T-helper 17 cell (primary cell): ENCODE results near the gene ADIPOR2. TPM values are rescaled to one million over a fixed set of nuclear protein-coding genes. Genes with fewer than 3 reads are reported as not detected.
"Not testable (repeated sequence)": the region's sequence is repeated elsewhere in the genome, so short reads cannot be mapped to it uniquely, and the experiment has no call there.

ENCODE experiments used
- ATAC-seq: fragments of 150-1000 bp; cut with Tn5 transposase; 2 replicates; pipeline ENCODE4 v1.10.0; 2021; ENCODE audit warnings: mild to moderate bottlenecking, moderate library complexity
- DNase-seq, 3 donors: peaks; one replicate each; pipeline versions ENCODE4 v3.0.0 to v3.0.0-alpha.2; 2020 to 2021
- H3K9me3 ChIP-seq: one replicate; pipeline ENCODE4 v1.7.0; 2013; ENCODE audit warnings: low read length, mild to moderate bottlenecking; ENCODE audit not compliant: control insufficient read depth, poor library complexity, severe bottlenecking
- H3K27ac Mint-ChIP-seq: one replicate; pipeline ENCODE4 v1.8.0; 2022; ENCODE audit warnings: mild to moderate bottlenecking, moderate library complexity, mixed read lengths
- H3K27me3 Mint-ChIP-seq: one replicate; pipeline ENCODE4 v1.8.0; 2022; ENCODE audit warnings: mixed read lengths
- H3K36me3 Mint-ChIP-seq: one replicate; pipeline ENCODE4 v1.8.0; 2022; ENCODE audit warnings: low read depth, mixed read lengths
- H3K4me1 Mint-ChIP-seq: one replicate; pipeline ENCODE4 v1.8.0; 2022; ENCODE audit warnings: mild to moderate bottlenecking, mixed read lengths
- H3K4me3 Mint-ChIP-seq: one replicate; pipeline ENCODE4 v1.8.0; 2022; ENCODE audit warnings: mild to moderate bottlenecking, moderate library complexity, mixed read lengths
- total RNA-seq, 4 donors: library from RNA in 2 of 4; stranded (reverse) in 2 of 4; gene quantifications; one replicate each; pipeline ENCODE4 v1.2.3 and lab custom pipeline; 2022 to 2026

The ADIPOR2 gene
- total RNA-seq, 2 donors from 2014 or later = 17.1 to 23.5 TPM

- no peaks in the 10 kb centered on the region for H3K27me3 Mint-ChIP-seq
- no peaks in the 10 kb centered on the region for H3K36me3 Mint-ChIP-seq
- peak overlapping the region; percentile 4 for H3K27ac Mint-ChIP-seq
- H3K9me3 ChIP-seq = no peaks in the 10 kb centered on the region
- peaks cover 26% of the 10 kb centered on the region for H3K4me1 Mint-ChIP-seq
- no peak overlapping the region for H3K4me3 Mint-ChIP-seq
- no peak for DNase-seq
- ATAC-seq = no peak
These were observed 25.5 kb downstream of the ADIPOR2 start for GRCh38 chr12:1716215-1716862.

- no peak overlapping the region for H3K4me3 Mint-ChIP-seq
- no peak for ATAC-seq
- H3K4me1 Mint-ChIP-seq = peaks cover 26% of the 10 kb centered on the region
- no peaks in the 10 kb centered on the region for H3K36me3 Mint-ChIP-seq
- no peak overlapping the region for H3K27ac Mint-ChIP-seq
- H3K9me3 ChIP-seq = no peaks in the 10 kb centered on the region
- no peak for DNase-seq
- H3K27me3 Mint-ChIP-seq = no peaks in the 10 kb centered on the region
These were observed 26.0 kb downstream of the ADIPOR2 start for GRCh38 chr12:1716911-1717310.

DNA sequence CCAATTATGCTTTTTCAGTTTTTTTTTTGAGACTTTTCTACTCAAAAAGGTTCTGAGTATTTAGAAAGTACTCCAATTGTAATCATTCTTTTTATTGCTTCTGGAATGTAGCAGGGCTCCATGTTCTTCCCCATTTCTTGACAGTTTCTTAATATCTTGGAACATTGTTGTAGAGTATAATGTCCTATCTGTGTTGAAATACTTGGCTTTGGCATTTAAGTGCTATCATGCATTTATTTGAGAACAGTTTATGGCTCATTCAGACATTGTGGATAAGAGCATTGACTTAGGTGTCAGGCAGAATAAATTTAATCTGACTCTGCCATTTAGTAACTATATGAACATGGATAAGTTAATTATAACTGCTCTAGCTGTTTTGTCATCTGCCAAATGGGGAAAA, 28.3 kb downstream of the ADIPOR2 start:
- H3K9me3 ChIP-seq = no peaks in the 10 kb centered on the region
- no peak overlapping the region for H3K4me3 Mint-ChIP-seq
- DNase-seq = no peak
- H3K4me1 Mint-ChIP-seq = peaks cover 30% of the 10 kb centered on the region
- ATAC-seq = no peak
- no peaks in the 10 kb centered on the region for H3K36me3 Mint-ChIP-seq
- H3K27ac Mint-ChIP-seq = no peak overlapping the region
- no peaks in the 10 kb centered on the region for H3K27me3 Mint-ChIP-seq

- Mint-ChIP-seq H3K27ac (no peak overlapping the region), H3K36me3 (no peaks in the 10 kb centered on the region), H3K4me3 (no peak overlapping the region), H3K27me3 (no peaks in the 10 kb centered on the region), H3K4me1 (peaks cover 33% of the 10 kb centered on the region)
- ATAC-seq (no peak), DNase-seq (no peak)
- H3K9me3 ChIP-seq = no peaks in the 10 kb centered on the region
These were observed 29.6 kb downstream of the ADIPOR2 start for GRCh38 chr12:1720494-1720893.

GRCh38 chr12:1723721-1724120, 32.9 kb downstream of the ADIPOR2 start:
- no peak for ATAC-seq
- H3K4me1 Mint-ChIP-seq = peaks cover 29% of the 10 kb centered on the region
- no peaks in the 10 kb centered on the region for H3K36me3 Mint-ChIP-seq
- no peak overlapping the region for H3K4me3 Mint-ChIP-seq
- no peak overlapping the region for H3K27ac Mint-ChIP-seq
- no peaks in the 10 kb centered on the region for H3K9me3 ChIP-seq
- DNase-seq = no peak
- H3K27me3 Mint-ChIP-seq = no peaks in the 10 kb centered on the region

DNA sequence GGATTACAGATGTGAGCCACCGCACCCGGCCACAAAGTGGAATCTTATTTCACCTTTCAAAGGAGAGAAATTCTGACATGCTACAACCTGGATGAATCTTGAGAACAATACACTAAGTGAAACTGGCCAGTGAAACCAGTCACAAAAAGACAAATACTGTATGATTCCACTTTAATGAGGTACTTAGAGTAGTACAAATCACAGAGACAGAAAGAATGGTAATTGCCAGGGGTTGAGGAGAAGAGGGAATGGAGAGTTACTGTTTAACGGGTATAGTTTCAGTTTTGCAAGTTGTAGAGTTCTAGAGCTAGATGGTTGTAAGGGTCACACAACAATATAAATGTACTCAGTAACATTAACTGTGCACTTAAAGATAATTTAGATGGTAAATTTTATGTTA, 33.4 kb downstream of the ADIPOR2 start:
- Mint-ChIP-seq H3K27me3 (no peaks in the 10 kb centered on the region), H3K4me1 (peaks cover 27% of the 10 kb centered on the region), H3K27ac (no peak overlapping the region), H3K4me3 (no peak overlapping the region), H3K36me3 (no peaks in the 10 kb centered on the region)
- H3K9me3 ChIP-seq = no peaks in the 10 kb centered on the region
- no peak for ATAC-seq
- no peak for DNase-seq

DNA sequence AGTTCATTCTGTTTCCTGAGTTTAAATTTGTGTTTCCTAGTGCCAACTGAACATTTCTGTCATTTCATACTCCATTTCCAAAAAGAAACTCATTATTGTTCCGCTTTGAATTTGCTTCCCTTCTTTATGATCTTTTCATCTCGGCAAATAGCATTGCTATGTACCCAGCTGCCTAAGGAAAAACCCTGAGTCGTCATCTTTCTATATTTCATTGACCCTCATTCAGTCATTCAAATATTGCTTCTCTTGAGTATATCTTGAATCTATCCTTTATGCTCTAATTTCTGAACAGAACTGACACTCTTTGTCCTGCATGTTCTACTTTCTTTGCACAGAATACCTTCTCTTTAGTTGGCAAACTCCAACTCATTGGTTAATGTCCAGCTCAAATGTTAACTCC, 35.9 kb downstream of the ADIPOR2 start:
- Mint-ChIP-seq H3K4me3 (no peak overlapping the region), H3K27me3 (no peaks in the 10 kb centered on the region), H3K4me1 (peaks cover 18% of the 10 kb centered on the region), H3K36me3 (no peaks in the 10 kb centered on the region), H3K27ac (no peak overlapping the region)
- ATAC-seq (no peak), DNase-seq (no peak)
- H3K9me3 ChIP-seq = no peaks in the 10 kb centered on the region

- ATAC-seq (no peak), DNase-seq (no peak)
- H3K9me3 ChIP-seq = no peaks in the 10 kb centered on the region
- H3K27me3 Mint-ChIP-seq = no peaks in the 10 kb centered on the region
- no peak overlapping the region for H3K4me3 Mint-ChIP-seq
- H3K27ac Mint-ChIP-seq = no peak overlapping the region
- no peaks in the 10 kb centered on the region for H3K36me3 Mint-ChIP-seq
- peaks cover 15% of the 10 kb centered on the region for H3K4me1 Mint-ChIP-seq
These were observed 38.0 kb downstream of the ADIPOR2 start for GRCh38 chr12:1728824-1729223.

DNA sequence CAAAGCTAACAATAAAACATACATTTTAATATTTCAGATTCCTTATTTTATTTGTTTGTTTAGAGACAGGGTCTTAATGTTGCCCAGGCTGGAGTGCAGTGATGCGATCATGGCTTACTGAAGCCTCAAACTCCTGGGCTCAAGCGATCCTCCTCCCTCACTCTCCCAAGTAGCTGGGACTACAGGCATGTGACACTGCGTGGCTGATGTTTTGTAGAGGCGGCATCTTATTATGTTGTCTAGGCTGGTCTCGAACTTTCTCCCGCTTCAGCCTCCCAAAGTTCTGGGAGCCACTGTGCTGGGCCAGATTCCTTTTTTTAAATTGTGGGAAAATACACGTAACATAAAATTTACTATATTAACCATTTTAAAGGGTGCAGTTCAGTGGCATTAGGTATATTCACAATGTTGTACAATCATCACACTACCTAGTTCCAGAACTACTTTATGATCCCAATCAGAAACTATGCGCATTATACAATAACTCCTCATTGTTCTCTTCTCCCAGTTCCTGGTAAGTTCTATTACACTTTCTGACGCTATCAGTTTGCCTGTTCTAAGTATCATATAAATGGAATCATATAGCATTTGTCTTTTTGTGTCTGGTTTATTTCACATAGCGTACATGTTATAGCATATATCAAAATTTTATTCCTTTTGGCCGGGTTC, 40.3 kb downstream of the ADIPOR2 start:
- H3K9me3 ChIP-seq = no peaks in the 10 kb centered on the region
- DNase-seq = no peak
- H3K36me3 Mint-ChIP-seq = no peaks in the 10 kb centered on the region
- no peak for ATAC-seq
- peaks cover 9% of the 10 kb centered on the region for H3K4me1 Mint-ChIP-seq
- no peak overlapping the region for H3K4me3 Mint-ChIP-seq
- no peaks in the 10 kb centered on the region for H3K27me3 Mint-ChIP-seq
- no peak overlapping the region for H3K27ac Mint-ChIP-seq

- not testable (repeated sequence) for H3K27ac Mint-ChIP-seq, H3K4me3 Mint-ChIP-seq, H3K27me3 Mint-ChIP-seq, H3K9me3 ChIP-seq, H3K36me3 Mint-ChIP-seq, ATAC-seq, DNase-seq
- peaks cover 13% of the 10 kb centered on the region for H3K4me1 Mint-ChIP-seq
These were observed 40.8 kb downstream of the ADIPOR2 start for GRCh38 chr12:1731688-1732078.

DNA sequence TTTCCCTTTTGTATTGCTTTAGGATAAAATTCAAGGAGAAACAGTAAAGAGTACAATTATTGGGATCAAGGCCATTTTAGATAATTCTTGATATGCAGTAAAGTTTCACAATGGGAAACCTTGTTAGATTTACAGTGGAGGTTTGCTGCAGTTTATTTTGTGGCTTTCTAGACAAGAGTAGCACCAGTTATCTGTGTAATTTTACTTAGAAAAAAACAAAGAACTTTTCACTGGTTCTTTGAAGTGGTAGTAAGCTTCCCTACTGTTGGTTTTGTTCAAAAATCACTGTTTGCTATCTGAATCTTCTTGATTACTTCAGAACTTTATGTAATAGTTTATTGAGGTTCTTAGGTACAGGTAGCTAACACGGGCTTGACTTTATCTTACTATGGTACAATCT, 42.0 kb downstream of the ADIPOR2 start:
- Mint-ChIP-seq H3K4me3 (no peak overlapping the region), H3K36me3 (peaks cover 3% of the 10 kb centered on the region), H3K4me1 (peaks cover 19% of the 10 kb centered on the region), H3K27ac (peak overlapping the region; percentile 54), H3K27me3 (no peaks in the 10 kb centered on the region)
- H3K9me3 ChIP-seq = no peaks in the 10 kb centered on the region
- DNase-seq = no peak
- ATAC-seq = peak; percentile 32

DNA sequence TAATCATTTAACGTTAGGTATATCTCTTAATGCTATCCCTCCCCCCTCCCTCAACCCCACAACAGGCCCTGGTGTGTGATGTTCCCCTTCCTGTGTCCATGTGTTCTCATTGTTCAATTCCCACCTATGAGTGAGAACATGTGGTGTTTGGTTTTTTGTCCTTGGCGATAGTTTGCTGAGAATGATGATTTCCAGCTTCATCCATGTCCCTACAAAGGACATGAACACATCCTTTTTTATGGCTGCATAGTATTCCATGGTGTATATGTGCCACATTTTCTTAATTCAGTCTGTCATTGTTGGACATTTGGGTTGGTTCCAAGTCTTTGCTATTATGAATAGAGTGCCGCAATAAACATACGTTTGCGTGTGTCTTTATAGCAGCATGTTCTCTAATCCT, 42.8 kb downstream of the ADIPOR2 start:
- ATAC-seq, H3K36me3 Mint-ChIP-seq, H3K27me3 Mint-ChIP-seq, H3K9me3 ChIP-seq, H3K27ac Mint-ChIP-seq, DNase-seq, H3K4me3 Mint-ChIP-seq: not testable (repeated sequence)
- H3K4me1 Mint-ChIP-seq = peaks cover 19% of the 10 kb centered on the region

GRCh38 chr12:1737652-1738286, 46.9 kb downstream of the ADIPOR2 start:
- no peak for ATAC-seq
- Mint-ChIP-seq H3K27me3 (no peaks in the 10 kb centered on the region), H3K27ac (peak overlapping the region; percentile 37), H3K4me3 (no peak overlapping the region), H3K36me3 (peaks cover 7% of the 10 kb centered on the region), H3K4me1 (peaks cover 25% of the 10 kb centered on the region)
- DNase-seq = no peak
- H3K9me3 ChIP-seq = no peaks in the 10 kb centered on the region

DNA sequence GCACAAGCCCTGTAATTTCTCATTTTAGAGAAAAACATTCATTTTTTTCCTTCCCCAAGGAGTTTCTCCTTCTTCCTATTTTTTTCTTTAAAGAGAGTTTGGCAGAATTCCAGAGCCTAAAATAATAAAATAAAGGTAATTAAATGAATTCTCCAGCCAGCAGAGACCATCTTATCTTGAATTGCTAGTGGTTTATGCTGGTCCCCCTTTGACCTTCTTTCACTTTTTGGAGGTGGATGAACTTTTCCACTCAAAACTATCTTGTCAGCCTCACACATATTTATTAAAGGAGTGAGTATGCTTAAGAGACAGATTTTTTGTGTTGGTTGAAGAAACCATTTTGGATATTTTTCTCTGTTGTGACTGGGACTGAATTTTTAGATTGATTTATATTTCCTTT, 47.6 kb downstream of the ADIPOR2 start:
- peaks cover 24% of the 10 kb centered on the region for H3K4me1 Mint-ChIP-seq
- peak overlapping the region; percentile 37 for H3K27ac Mint-ChIP-seq
- ATAC-seq = no peak

More for the DNA sequence above, 47.6 kb downstream of the ADIPOR2 start:
- Mint-ChIP-seq H3K27me3 (no peaks in the 10 kb centered on the region), H3K36me3 (peaks cover 7% of the 10 kb centered on the region), H3K4me3 (no peak overlapping the region)
- no peaks in the 10 kb centered on the region for H3K9me3 ChIP-seq
- no peak for DNase-seq
